Thyroid gland (tissue), 4 donors: ENCODE data around the gene PDE5A.

ENCODE experiments used
- CTCF ChIP-seq, 6 experiments: fragments of 200-600 bp in 3 of 6; fragments of 450-650 bp in 3 of 6; sonication (generic) in 3 of 6; IDR thresholded peaks; one replicate each; pipeline ENCODE4 v1.5.1; 2016 to 2019; ENCODE audit warnings: antibody characterized with exemption in 6 of 6, mild to moderate bottlenecking in 2 of 6, inconsistent platforms in 1 of 6, moderate library complexity in 1 of 6
- POLR2A ChIP-seq, 2 donors: fragments of 450-650 bp; IDR thresholded peaks; one replicate each; pipeline ENCODE4 v1.6.1; 2017; ENCODE audit warnings: antibody characterized with exemption in 2 of 2, mild to moderate bottlenecking in 2 of 2, moderate library complexity in 1 of 2

- no peak for TF ChIP-seq CTCF (IDR thresholded peaks at IDR 0.05)
- no peak for TF ChIP-seq POLR2A (IDR thresholded peaks at IDR 0.05)
Observed at GRCh38 chr4:119489305-119489704, 139.3 kb downstream of the PDE5A start.
